Activated CD4-positive, alpha-beta T cell treated with anti-CD3 and anti-CD28 coated beads for 4 hours (primary cell): ENCODE data around the gene ZCCHC14.
"Not testable (repeated sequence)": the region's sequence is repeated elsewhere in the genome, so short reads cannot be mapped to it uniquely, and the experiment has no call there.

Source experiments
- DNase-seq, 2 donors: peaks; one replicate each; pipeline ENCODE4 v3.0.0-alpha.2; 2020

The ZCCHC14 gene

GRCh38 chr16:87495578-87496446, 3.0 kb upstream of the ZCCHC14 start:
- DNase-seq, result no peak

- DNase-seq, result no peak
These were observed 920 bp upstream of the ZCCHC14 start for GRCh38 chr16:87493608-87494280.

GRCh38 chr16:87492291-87492630, 563 bp downstream of the ZCCHC14 start:
- no peak for DNase-seq

GRCh38 chr16:87491522-87492290, 1.1 kb downstream of the ZCCHC14 start:
- no peak for DNase-seq

GRCh38 chr16:87490799-87491521, 1.9 kb downstream of the ZCCHC14 start:
- DNase-seq, result peak; percentile 49 to 63

GRCh38 chr16:87490096-87490798, 2.6 kb downstream of the ZCCHC14 start:
- no peak for DNase-seq

GRCh38 chr16:87489434-87490045, 3.3 kb downstream of the ZCCHC14 start:
- DNase-seq, result no peak

GRCh38 chr16:87488960-87489359, 3.9 kb downstream of the ZCCHC14 start:
- not testable (repeated sequence) for DNase-seq

- DNase-seq, result no peak
These were observed 5.4 kb downstream of the ZCCHC14 start for GRCh38 chr16:87487361-87487924.

- DNase-seq, result no peak
These were observed 6.0 kb downstream of the ZCCHC14 start for GRCh38 chr16:87486713-87487247.

GRCh38 chr16:87486282-87486681, 6.5 kb downstream of the ZCCHC14 start:
- DNase-seq, result no peak

GRCh38 chr16:87485792-87486191, 7.0 kb downstream of the ZCCHC14 start:
- not testable (repeated sequence) for DNase-seq

GRCh38 chr16:87484487-87485331, 8.1 kb downstream of the ZCCHC14 start:
- DNase-seq, result no peak

- DNase-seq, result no peak
These were observed 9.3 kb downstream of the ZCCHC14 start for GRCh38 chr16:87483481-87483880.

- DNase-seq, result not testable (repeated sequence)
These were observed 10.2 kb downstream of the ZCCHC14 start for GRCh38 chr16:87482670-87483069.

GRCh38 chr16:87482266-87482665, 10.6 kb downstream of the ZCCHC14 start:
- no peak for DNase-seq

GRCh38 chr16:87481711-87482110, 11.1 kb downstream of the ZCCHC14 start:
- DNase-seq, result not testable (repeated sequence)

- not testable (repeated sequence) for DNase-seq
These were observed 15.4 kb downstream of the ZCCHC14 start for GRCh38 chr16:87477209-87477981.

GRCh38 chr16:87474566-87474996, 18.2 kb downstream of the ZCCHC14 start:
- no peak for DNase-seq
